ENCODE results near the gene CCDC90B. TPM values are rescaled to one million over a fixed set of nuclear protein-coding genes. Genes with fewer than 3 reads are reported as not detected.

CCDC90B gene
- total and polyA plus RNA-seq, 2 of the 8 experiments (the other 6 are each of a cell fraction or from before 2014, with no cell fraction given) = 21.8 to 54.5 TPM

GRCh38 chr11:83317757-83318690 is 31.9 kb upstream of the CCDC90B start:
- ChIA-PET POLR2A (ENCODE audit: partially characterized antibody) (no interaction called here), CTCF (ENCODE audit: partially characterized antibody) (interaction anchor here (0.8 to 3.3 kb wide), 3 partner anchors 8 to 24 kb away, joined by 4 to 13 read pairs (median 6); no protein-coding TSS in a partner anchor)
- H3K27me3 ChIP-seq (replicated peaks in 1 of 4; ENCODE audit: control insufficient read depth in 3 of 4, extremely low read depth in 1 of 4, insufficient read depth in 3 of 4, low read length in 3 of 4) = no peaks in the 10 kb centered on the region
- H3K79me2 ChIP-seq (ENCODE audit: control insufficient read depth in 1 of 2, insufficient read depth in 2 of 2, low read length in 2 of 2) = no peaks in the 10 kb centered on the region
- no peak overlapping the region for H2BK120ac ChIP-seq (replicated peaks; ENCODE audit: low read depth, low read length)
- H2AK5ac ChIP-seq (ENCODE audit: low read depth, low read length) = no peak overlapping the region
- no peak overlapping the region for H3K4me2 ChIP-seq (ENCODE audit: insufficient read depth in 1 of 2, low read depth in 2 of 2, low read length in 2 of 2)
- FAIRE-seq = no peak
- no peak overlapping the region for H2AFZ ChIP-seq (ENCODE audit: low read length)
- H3K4me1 ChIP-seq (replicated peaks in 1 of 4; ENCODE audit: control insufficient read depth in 3 of 4, insufficient read depth in 4 of 4, low read length in 3 of 4) = no peaks in the 10 kb centered on the region
- H3K36me3 ChIP-seq (ENCODE audit: control insufficient read depth in 2 of 4, insufficient read depth in 4 of 4, low read length in 3 of 4) = no peaks in the 10 kb centered on the region
- no peak overlapping the region for H3K18ac ChIP-seq (ENCODE audit: extremely low read depth, low read length)
- H4K8ac ChIP-seq (ENCODE audit: extremely low read depth, insufficient read depth, low read length) = no peak overlapping the region
- no peak overlapping the region for H4K91ac ChIP-seq (replicated peaks; ENCODE audit: insufficient read length, low read length)
- no peak overlapping the region for H2BK5ac ChIP-seq (ENCODE audit: low read depth, low read length)
- H3K23ac ChIP-seq (ENCODE audit: insufficient read length) = no peak overlapping the region
- no peak for DNase-seq (ENCODE audit: low read depth in 1 of 2, low spot score in 2 of 2)
- H2BK12ac ChIP-seq (ENCODE audit: low read depth, low read length) = no peak overlapping the region
- H2BK15ac ChIP-seq (ENCODE audit: low read length) = no peak overlapping the region
- H2BK20ac ChIP-seq (ENCODE audit: low read length) = no peak overlapping the region
- 84% methylated on average over 7 of the region's 8 CpGs; no CpG with 5 or more reads in 1 of the 2 experiments for WGBS, 2 experiments (ENCODE audit: extremely low coverage in 1 of 2, insufficient coverage in 1 of 2, insufficient read length in 1 of 2, insufficient replicate concordance in 2 of 2, low coverage in 1 of 2, low lambda C conversion rate in 2 of 2, missing lambda C conversion rate in 1 of 2)
- H3K56ac ChIP-seq (replicated peaks; ENCODE audit: insufficient read length, low read depth, low read length) = no peak overlapping the region
- H4K20me1 ChIP-seq (replicated peaks in 1 of 2; ENCODE audit: control insufficient read depth in 1 of 2, insufficient read depth in 2 of 2, low read length in 2 of 2) = no peaks in the 10 kb centered on the region
- no peak overlapping the region for H4K5ac ChIP-seq (ENCODE audit: insufficient read length, low read depth, low read length)
- H3K23me2 ChIP-seq (ENCODE audit: low read depth, low read length) = no peaks in the 10 kb centered on the region
- no peak overlapping the region for H3K27ac ChIP-seq (ENCODE audit: low read depth, low read length)
- H3K79me1 ChIP-seq (ENCODE audit: low read depth, low read length) = no peaks in the 10 kb centered on the region
- H3K9ac ChIP-seq (replicated peaks in 1 of 4; ENCODE audit: extremely low read depth in 1 of 4, low read depth in 3 of 4, low read length in 3 of 4) = no peak overlapping the region
- peaks cover 0 to 17% of the 10 kb centered on the region in 2 experiments; a peak in 2 of 4 replicates for H3K9me3 ChIP-seq (ENCODE audit: insufficient read depth in 2 of 2, low read depth in 1 of 2, low read length in 1 of 2)
- no peak overlapping the region for H3K4me3 ChIP-seq (ENCODE audit: extremely low read depth in 1 of 4, insufficient read depth in 2 of 4, low read depth in 3 of 4, low read length in 4 of 4)
- H3K14ac ChIP-seq (ENCODE audit: insufficient read length) = no peak overlapping the region
- no peak overlapping the region for H3K4ac ChIP-seq (replicated peaks; ENCODE audit: insufficient read length, low read depth, low read length)

All from H1 (cell line).